Measurements from ENCODE around the gene CDSN.

- no peak for TF ChIP-seq CTCF (IDR thresholded peaks at IDR 0.05)
- TF ChIP-seq EZH2 (IDR thresholded peaks at IDR 0.05; ENCODE audit: borderline replicate concordance, insufficient read depth, low read depth, low read length, poor library complexity, severe bottlenecking) = no peak
These were observed 43.6 kb downstream of the CDSN start for GRCh38 chr6:31076611-31077010.
